Parathyroid adenoma (tissue), 2 donors: Measurements from ENCODE around the gene DDA1.

Source experiments
- H2AFZ ChIP-seq: fragments of 300-600 bp; sonication (generic); one replicate; pipeline ENCODE4 v1.7.0; 2017; ENCODE audit warnings: antibody characterized with exemption, mild to moderate bottlenecking
- H3K27ac ChIP-seq: fragments of 300-600 bp; sonication (generic); one replicate; pipeline ENCODE4 v1.7.0; 2017
- H3K27me3 ChIP-seq: fragments of 300-600 bp; sonication (generic); one replicate; pipeline ENCODE4 v1.7.0; 2017; ENCODE audit warnings: low read length; ENCODE audit not compliant: control insufficient read depth, insufficient read depth
- H3K36me3 ChIP-seq: fragments of 300-600 bp; sonication (generic); one replicate; pipeline ENCODE4 v1.7.0; 2017; ENCODE audit warnings: low read length; ENCODE audit not compliant: control insufficient read depth, insufficient read depth
- H3K4me1 ChIP-seq: fragments of 300-600 bp; sonication (generic); one replicate; pipeline ENCODE4 v1.7.0; 2017; ENCODE audit warnings: control low read depth
- H3K4me2 ChIP-seq: fragments of 300-600 bp; sonication (generic); one replicate; pipeline ENCODE4 v1.7.0; 2017; ENCODE audit warnings: low read length
- H3K4me3 ChIP-seq: fragments of 300-600 bp; sonication (generic); one replicate; pipeline ENCODE4 v1.7.0; 2017; ENCODE audit warnings: low read depth, low read length
- H3K79me2 ChIP-seq: fragments of 300-600 bp; sonication (generic); one replicate; pipeline ENCODE4 v1.7.0; 2017; ENCODE audit warnings: control low read depth
- H3K9ac ChIP-seq: fragments of 300-600 bp; sonication (generic); one replicate; pipeline ENCODE4 v1.7.0; 2017; ENCODE audit warnings: mild to moderate bottlenecking
- H3K9me3 ChIP-seq: fragments of 300-600 bp; sonication (generic); one replicate; pipeline ENCODE4 v1.7.0; 2017; ENCODE audit warnings: low read length; ENCODE audit not compliant: control insufficient read depth
- CTCF ChIP-seq: fragments of 300-600 bp; sonication (generic); IDR thresholded peaks from one replicate; pipeline ENCODE4 v1.7.0; 2017; ENCODE audit warnings: antibody characterized with exemption, mild to moderate bottlenecking
- donor health status: primary hyperparathyroidism.

DDA1 gene

GRCh38 chr19:17296976-17297375, 12.4 kb upstream of the DDA1 start:
- Histone ChIP-seq H3K4me3 (no peak overlapping the region), H3K79me2 (peaks cover 3% of the 10 kb centered on the region), H3K4me2 (no peak overlapping the region), H3K27me3 (no peaks in the 10 kb centered on the region), H3K9me3 (no peaks in the 10 kb centered on the region), H3K27ac (peak overlapping the region; percentile 62), H3K36me3 (no peaks in the 10 kb centered on the region), H3K4me1 (peaks cover 5% of the 10 kb centered on the region), H2AFZ (no peak overlapping the region), H3K9ac (no peak overlapping the region)
- no peak for TF ChIP-seq CTCF

- Histone ChIP-seq H3K27ac (no peak overlapping the region), H3K4me1 (peaks cover 20% of the 10 kb centered on the region), H3K4me3 (no peak overlapping the region), H3K79me2 (peaks cover 8% of the 10 kb centered on the region), H3K9me3 (no peaks in the 10 kb centered on the region), H3K4me2 (no peak overlapping the region), H3K36me3 (no peaks in the 10 kb centered on the region), H2AFZ (no peak overlapping the region), H3K27me3 (no peaks in the 10 kb centered on the region), H3K9ac (no peak overlapping the region)
- no peak for TF ChIP-seq CTCF
Measured at GRCh38 chr19:17300992-17301619, 8.3 kb upstream of the DDA1 start.

- Histone ChIP-seq H2AFZ (peak overlapping the region; percentile 92), H3K36me3 (no peaks in the 10 kb centered on the region), H3K4me2 (peak overlapping the region; percentile 89), H3K4me3 (peak overlapping the region; percentile 75), H3K9me3 (no peaks in the 10 kb centered on the region), H3K27me3 (no peaks in the 10 kb centered on the region), H3K4me1 (peaks cover 18% of the 10 kb centered on the region), H3K79me2 (peaks cover 8% of the 10 kb centered on the region), H3K27ac (peak overlapping the region; percentile 90), H3K9ac (peak overlapping the region; percentile 42)
- TF ChIP-seq CTCF = no peak
Measured at GRCh38 chr19:17302391-17303166, 6.8 kb upstream of the DDA1 start.

- Histone ChIP-seq H3K27me3 (no peaks in the 10 kb centered on the region), H3K4me3 (peak within 1 kb of the TSS; percentile 75), H3K9me3 (no peaks in the 10 kb centered on the region), H3K36me3 (no peaks in the 10 kb centered on the region), H3K9ac (peak within 1 kb of the TSS; percentile 42), H2AFZ (peak within 1 kb of the TSS; percentile 92), H3K4me2 (peak within 1 kb of the TSS; percentile 89), H3K79me2 (peaks cover 8% of the 10 kb centered on the region), H3K4me1 (peaks cover 18% of the 10 kb centered on the region), H3K27ac (peak within 1 kb of the TSS; percentile 90)
- TF ChIP-seq CTCF = peak; percentile 86
Measured at GRCh38 chr19:17303167-17303939, 6.0 kb upstream of the DDA1 start, which contains the start of gene ABHD8. ABHD8 (minus strand) TSS chr19:17303425; CDS start chr19:17301616, 1,809 bp downstream.
